SHP77 (cell line): ENCODE results near the gene NOP10.

Experiments used
- DNase-seq, 2 experiments: peaks; one replicate each; lab custom pipeline; 2025; lab: John Stamatoyannopoulos, UW

Gene NOP10

GRCh38 chr15:34331809-34332208 lies 11.1 kb downstream of the NOP10 start:
- DNase-seq: no peak

- DNase-seq: no peak
These were observed 12.7 kb downstream of the NOP10 start for GRCh38 chr15:34330279-34330678.

DNA sequence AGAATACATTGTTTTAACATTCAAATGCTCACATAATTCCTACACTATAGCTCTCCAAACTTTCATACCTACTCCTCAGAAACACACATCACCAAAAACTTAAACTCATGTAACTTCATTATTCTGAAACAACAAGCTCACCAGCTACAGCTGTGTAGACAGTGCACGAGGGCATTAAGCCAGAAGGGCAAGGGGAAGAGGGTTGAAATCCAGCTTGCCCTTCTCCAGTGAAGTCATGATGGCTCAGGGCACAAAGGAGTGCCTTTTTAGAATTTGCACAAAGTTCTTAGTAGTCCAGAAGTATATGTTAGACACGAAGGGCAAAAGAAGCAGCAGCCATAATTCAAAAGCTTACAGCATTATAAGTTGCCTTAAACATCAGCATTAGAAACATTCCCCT lies 13.9 kb downstream of the NOP10 start:
- DNase-seq: no peak

DNA sequence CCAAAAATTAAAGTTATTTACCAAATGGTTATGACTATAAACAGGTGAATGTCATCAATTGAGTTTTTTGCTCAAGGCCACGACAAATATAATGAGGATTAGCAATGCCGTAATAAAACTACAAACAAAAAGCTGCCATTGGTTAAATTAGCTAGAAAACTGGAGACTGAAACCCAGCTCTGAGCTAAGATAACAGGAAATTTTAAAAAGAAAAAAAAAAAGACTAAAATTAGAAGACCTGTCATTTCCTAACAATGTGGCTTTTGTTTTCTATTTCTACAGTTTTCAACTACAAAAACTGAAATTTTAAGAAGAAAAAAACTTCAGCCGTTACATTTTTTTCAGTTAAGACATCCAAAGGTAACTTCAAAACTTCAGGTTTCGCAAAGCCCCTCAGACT lies 15.0 kb downstream of the NOP10 start:
- DNase-seq: no peak

- no peak for DNase-seq
These were observed 17.6 kb downstream of the NOP10 start for GRCh38 chr15:34325368-34325767.

- DNase-seq: no peak
These were observed 18.0 kb downstream of the NOP10 start for GRCh38 chr15:34324933-34325332.

GRCh38 chr15:34323217-34323616 lies 19.7 kb downstream of the NOP10 start:
- no peak for DNase-seq

GRCh38 chr15:34318277-34319079 lies 24.5 kb downstream of the NOP10 start:
- DNase-seq: peak; percentile 27 to 40

GRCh38 chr15:34314491-34315490 lies 28.1 kb downstream of the NOP10 start:
- DNase-seq: no peak

DNA sequence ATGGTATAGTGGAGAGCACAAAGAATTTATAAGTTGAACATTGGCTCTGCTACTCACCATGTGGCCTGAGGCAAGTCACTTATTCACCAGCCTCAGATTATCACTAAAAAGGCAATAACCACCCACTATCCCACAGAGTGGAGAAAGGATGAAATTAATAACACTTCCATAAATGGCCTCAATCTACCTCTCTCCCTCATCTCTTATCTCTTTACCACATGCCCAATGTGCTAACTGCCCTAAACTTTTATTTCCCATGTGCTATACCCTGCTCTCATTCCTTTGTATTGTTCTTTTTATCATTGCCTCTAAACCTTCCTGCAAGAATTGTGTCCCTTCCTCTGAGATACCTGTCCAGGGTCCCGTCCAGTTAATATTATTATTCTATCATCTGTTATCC lies 31.4 kb downstream of the NOP10 start:
- DNase-seq: no peak

- DNase-seq: no peak
These were observed 38.3 kb downstream of the NOP10 start for GRCh38 chr15:34304613-34305012.

DNA sequence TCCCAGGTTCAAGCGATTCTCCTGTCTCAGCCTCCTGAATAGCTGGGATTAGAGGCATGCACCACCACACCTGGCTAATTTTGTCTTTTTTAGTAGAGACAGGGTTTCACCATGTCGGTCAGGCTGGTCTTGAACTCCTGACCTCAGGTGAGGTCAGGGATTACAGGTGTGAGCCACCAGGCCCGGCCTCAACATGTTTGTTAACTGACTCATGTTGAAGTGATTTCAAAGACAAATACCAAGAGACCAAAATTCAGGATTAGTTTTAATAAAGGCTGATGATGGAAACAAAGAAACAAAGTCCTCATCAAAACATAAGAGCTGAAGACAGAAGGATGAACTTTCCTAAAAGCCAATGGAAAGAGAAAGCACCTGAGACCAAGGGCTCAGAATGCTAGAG lies 41.9 kb downstream of the NOP10 start:
- no peak for DNase-seq

DNA sequence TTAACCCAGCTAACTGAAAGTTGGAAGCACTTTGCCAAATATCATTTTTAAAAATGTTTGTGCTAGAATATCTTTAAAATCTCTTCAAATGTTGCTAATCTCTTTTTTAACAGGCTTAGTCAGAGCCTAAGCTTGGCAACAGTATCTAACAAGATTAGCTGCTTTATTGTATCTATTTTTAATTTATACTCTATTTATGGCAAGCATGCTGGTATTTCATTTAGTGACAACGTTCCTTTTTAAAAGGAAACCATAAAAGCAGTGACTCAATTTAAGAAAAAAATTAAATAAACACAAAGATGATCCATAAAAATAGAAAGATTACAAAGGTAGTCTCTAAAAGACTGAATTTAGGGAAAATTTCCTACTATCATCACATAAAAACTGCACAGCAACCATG lies 45.9 kb downstream of the NOP10 start:
- DNase-seq: no peak

- no peak for DNase-seq
These were observed 50.3 kb downstream of the NOP10 start for GRCh38 chr15:34292621-34293020.
